ENCODE results near the gene LEUTX.

GRCh38 chr19:39828015-39828653 is 49.5 kb downstream of the LEUTX start:
- TF ChIP-seq POLR2A (IDR thresholded peaks at IDR 0.05) (no peak), CTCF (IDR thresholded peaks at IDR 0.05) (no peak)

All from testis (tissue), 2 donors.